K562 (cell line): Measurements from ENCODE around the gene APLF. TPM values are rescaled to one million over a fixed set of nuclear protein-coding genes. Genes with fewer than 3 reads are reported as not detected.

ENCODE experiments used
- CREM ChIP-seq: IDR thresholded peaks from 2 replicates; pipeline ENCODE4 v1.6.1; 2014; ENCODE audit warnings: antibody characterized with exemption, low read depth
- ESRRB ChIP-seq: fragments of 250-450 bp; sonication (Bioruptor Pico); IDR thresholded peaks from 2 replicates; pipeline ENCODE4 v1.5.0; 2020; ENCODE audit warnings: mild to moderate bottlenecking, moderate library complexity, borderline replicate concordance
- ETV5 ChIP-seq: sonication (generic); formaldehyde crosslinking; IDR thresholded peaks from 2 replicates; pipeline ENCODE4 v1.4.0; 2020; ENCODE audit warnings: low read depth, mild to moderate bottlenecking, missing genetic modification reagents
- FOXP4 ChIP-seq: sonication (generic); formaldehyde crosslinking; IDR thresholded peaks from 2 replicates; pipeline ENCODE4 v1.8.0; 2022; ENCODE audit warnings: mild to moderate bottlenecking, missing genetic modification reagents, borderline replicate concordance
- HMGN3 ChIP-seq: IDR thresholded peaks from 2 replicates; pipeline ENCODE4 v1.6.1; 2011; ENCODE audit warnings: borderline replicate concordance, low read depth, mild to moderate bottlenecking, mixed read lengths, low read length; ENCODE audit not compliant: insufficient read length; ENCODE audit errors: extremely low read depth
- ILK ChIP-seq: fragments of 450-650 bp; IDR thresholded peaks from 2 replicates; pipeline ENCODE4 v1.6.1; 2016; ENCODE audit warnings: missing genetic modification characterization, low read depth, mild to moderate bottlenecking, missing compliant biosample characterization, moderate library complexity, borderline replicate concordance
- MAFK ChIP-seq: IDR thresholded peaks from 2 replicates; pipeline ENCODE4 v1.6.1; 2011; ENCODE audit warnings: low read length, improper control_type of control experiment
- NONO ChIP-seq, 2 experiments: fragments of 200-400 bp in 1 of 2; fragments of 450-650 bp in 1 of 2; formaldehyde crosslinking in 1 of 2; IDR thresholded peaks; 2 replicates each; pipeline ENCODE4 v1.6.1; 2017; ENCODE audit warnings: low read depth in 2 of 2, mild to moderate bottlenecking in 2 of 2, moderate library complexity in 2 of 2, low read length in 1 of 2
- POLR2A ChIP-seq: fragments of 450-650 bp; conservative IDR thresholded peaks from 2 replicates; pipeline ENCODE4 v1.6.1; 2016
- RAD51 ChIP-seq: fragments of 450-650 bp; IDR thresholded peaks from 2 replicates; pipeline ENCODE4 v1.7.1; 2016; ENCODE audit warnings: low read depth, mild to moderate bottlenecking, borderline replicate concordance
- SIN3A ChIP-seq, 2 experiments: fragments of 150-350 bp in 1 of 2; IDR thresholded peaks; 2 replicates each; pipeline ENCODE4 v1.6.1; 2011 to 2016; ENCODE audit warnings: borderline replicate concordance in 2 of 2, low read depth in 2 of 2, low read length in 2 of 2, mild to moderate bottlenecking in 2 of 2, moderate library complexity in 2 of 2; ENCODE audit not compliant: control insufficient read depth in 1 of 2
- THAP7 ChIP-seq: fragments of 250-450 bp; sonication (Bioruptor Pico); IDR thresholded peaks from 2 replicates; pipeline ENCODE4 v1.5.0; 2021
- TRIM25 ChIP-seq: fragments of 450-650 bp; IDR thresholded peaks from 2 replicates; pipeline ENCODE4 v1.7.0; 2016; ENCODE audit warnings: borderline replicate concordance
- ZC3H8 ChIP-seq: fragments of 450-650 bp; IDR thresholded peaks from 2 replicates; pipeline ENCODE4 v1.6.1; 2017
- ZNF143 ChIP-seq: sonication (generic); formaldehyde crosslinking; IDR thresholded peaks from 2 replicates; pipeline ENCODE4 v1.9.0; 2022; ENCODE audit warnings: mild to moderate bottlenecking, missing genetic modification reagents
- ZNF445 ChIP-seq: fragments of 250-450 bp; sonication (Bioruptor Pico); IDR thresholded peaks from 2 replicates; pipeline ENCODE4 v1.4.0; 2020; ENCODE audit warnings: low read depth, mild to moderate bottlenecking, moderate library complexity
- ZNF592 ChIP-seq: fragments of 450-650 bp; IDR thresholded peaks from 2 replicates; pipeline ENCODE4 v1.6.1; 2017; ENCODE audit warnings: antibody characterized with exemption, mild to moderate bottlenecking
- polyA plus RNA-seq, 8 experiments: library from polyadenylated mRNA; depleted of rRNA in 4 of 8; stranded (reverse) in 5 of 8; unstranded in 3 of 8; fragments of >200 nt; fragmentation: Nextera tagmentation in 2 of 8; fragmentation: Illumina TruSeq in 1 of 8; extraction: Ambion mirVana in 2 of 8; extraction: Trizol in 1 of 8; gene quantifications; 2 replicates each; pipeline versions ENCODE4 v1.2.1 to v1.2.3, GENCODE V29; 2011 to 2014; ENCODE audit warnings: inconsistent platforms in 1 of 8, missing spikeins in 1 of 8
- total RNA-seq, 7 experiments: library from RNA; depleted of rRNA in 6 of 7; stranded (reverse); fragments of >200 nt in 6 of 7; fragmentation: Illumina TruSeq in 2 of 7; extraction: Trizol in 2 of 7; gene quantifications; 2 replicates each; pipeline versions ENCODE4 v1.2.1 to v1.2.3, GENCODE V29; 2011 to 2021; ENCODE audit warnings: low replicate concordance in 1 of 7

Gene APLF
- total and polyA plus RNA-seq, 9 of the 15 experiments (the other 6 are each of a cell fraction or from before 2014, with no cell fraction given) = 0.07 to 1.1 (median 0.71) TPM

GRCh38 chr2:68558576-68558975, 91.2 kb downstream of the APLF start (continued):
- no peak for TF ChIP-seq ZNF592
- peak in 1 of 2 experiments; percentile 7; a peak in 1 of 4 replicates for TF ChIP-seq NONO (IDR thresholded peaks at IDR 0.05; ENCODE audit: low read depth in 2 of 2, low read length in 1 of 2)
- no peak for TF ChIP-seq TRIM25
- 0 out of 4 replicates have a peak, but pooled peaks of 1 of the 2 experiments have one; percentile 47 for TF ChIP-seq SIN3A (IDR thresholded peaks at IDR 0.05; ENCODE audit: borderline replicate concordance in 2 of 2, control insufficient read depth in 1 of 2, low read depth in 2 of 2, low read length in 2 of 2)
- no peak for TF ChIP-seq ILK (tag)
- TF ChIP-seq ESRRB (CRISPR knock-in tag) = 0 out of 2 replicates have a peak, but pooled peaks have one; percentile 31
- no peak for TF ChIP-seq RAD51
- 0 out of 2 replicates have a peak, but pooled peaks have one; percentile 59 for TF ChIP-seq ZNF445
- no peak for TF ChIP-seq HMGN3
- peak; percentile 92 for TF ChIP-seq POLR2A
- TF ChIP-seq FOXP4 = no peak
- TF ChIP-seq ETV5 (CRISPR knock-in tag) = no peak
- peak; percentile 94 for TF ChIP-seq ZC3H8
- TF ChIP-seq MAFK = no peak
- no peak for TF ChIP-seq ZNF143 (CRISPR knock-in tag)
- no peak for TF ChIP-seq THAP7
- TF ChIP-seq CREM = peak; percentile 19; the same call in 1 of the 2 replicates
